Activated T-helper 2 cell treated with anti-CD3 and anti-CD28 coated beads, Interferon-gamma antibody, Interleukin-2, Interleukin-4, amounts not matched to agents 10 μg/mL and 5 μg/mL and 100 μg/mL, durations not matched to agents 14 hours and 24 hours and 36 hours (primary cell): ENCODE results near the gene TOP2A. TPM values are rescaled to one million over a fixed set of nuclear protein-coding genes. Genes with fewer than 3 reads are reported as not detected.
A peak's percentile ranks its signal among the peaks of the same experiment; 100 is the strongest.

Source experiments
- DNase-seq: peaks from one replicate; pipeline ENCODE4 v3.0.0; 2021; ENCODE audit warnings: low spot score
- H3K27ac Mint-ChIP-seq: one replicate; pipeline ENCODE4 v1.8.0; 2021; ENCODE audit warnings: mixed read lengths
- H3K27me3 Mint-ChIP-seq: one replicate; pipeline ENCODE4 v1.8.0; 2021; ENCODE audit warnings: low read depth, mixed read lengths
- H3K36me3 Mint-ChIP-seq: one replicate; pipeline ENCODE4 v1.8.0; 2021; ENCODE audit warnings: low read depth, mixed read lengths
- H3K4me1 Mint-ChIP-seq: one replicate; pipeline ENCODE4 v1.8.0; 2021; ENCODE audit warnings: low read depth, mixed read lengths
- H3K4me3 Mint-ChIP-seq: one replicate; pipeline ENCODE4 v1.8.0; 2021; ENCODE audit warnings: low read depth, mild to moderate bottlenecking, moderate library complexity, mixed read lengths
- H3K9me3 Mint-ChIP-seq: one replicate; pipeline ENCODE4 v1.8.0; 2021; ENCODE audit warnings: mixed read lengths
- intact Hi-C: fragments of 100-400 bp; cut with micrococcal nuclease; formaldehyde crosslinking; loops from one replicate; pipeline ENCODE4 v1.15.1; 2023
- total RNA-seq: library from RNA; stranded (reverse); gene quantifications from 2 replicates; pipeline ENCODE4 v1.2.3, GENCODE V29; 2022

Gene TOP2A
- total RNA-seq, 1 donor from 2014 or later: 193 TPM

DNA sequence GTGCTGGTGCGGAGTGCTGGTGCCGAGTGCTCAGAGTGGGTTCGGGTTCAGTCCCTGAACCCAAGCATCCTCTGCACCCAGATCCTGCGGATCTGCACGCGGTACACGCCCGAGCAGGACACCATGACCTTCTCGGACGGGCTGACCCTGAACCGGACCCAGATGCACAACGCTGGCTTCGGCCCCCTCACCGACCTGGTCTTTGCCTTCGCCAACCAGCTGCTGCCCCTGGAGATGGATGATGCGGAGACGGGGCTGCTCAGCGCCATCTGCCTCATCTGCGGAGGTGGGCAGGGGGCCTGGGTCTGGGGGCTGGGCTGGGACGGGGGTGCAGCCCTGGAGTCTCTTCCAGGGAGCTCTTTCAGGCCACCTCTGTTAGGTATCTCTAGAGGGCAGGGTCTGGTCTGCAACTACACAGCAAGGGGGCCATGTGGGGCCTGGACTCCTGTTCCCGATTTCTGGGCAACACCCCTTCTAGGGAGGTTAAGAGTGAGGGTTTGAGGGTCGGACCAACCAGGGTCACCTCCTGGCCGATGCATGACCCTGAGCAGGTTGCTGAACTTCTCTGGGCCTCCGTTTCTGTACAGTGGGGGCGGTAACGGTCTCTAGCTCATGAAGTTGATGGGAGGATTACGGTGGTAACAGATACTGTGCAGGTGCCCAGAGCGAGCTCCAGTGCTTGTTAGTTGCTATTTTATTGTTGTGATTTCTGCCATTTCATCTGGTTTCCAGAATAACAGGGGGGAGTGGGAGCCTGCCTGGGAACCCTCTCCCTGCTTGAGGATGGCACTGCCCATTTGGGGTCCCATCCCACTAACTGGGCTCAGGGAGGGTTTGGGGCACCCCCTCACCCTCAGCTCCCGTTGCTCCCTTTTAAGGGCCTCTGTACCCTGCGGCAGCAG lies 63.2 kb downstream of the TOP2A start:
- no peak overlapping the region for H3K27ac Mint-ChIP-seq
- peaks cover 35% of the 10 kb centered on the region for H3K36me3 Mint-ChIP-seq
- no peak for DNase-seq
- H3K9me3 Mint-ChIP-seq: no peaks in the 10 kb centered on the region
- no peak overlapping the region for H3K4me3 Mint-ChIP-seq
- H3K27me3 Mint-ChIP-seq: no peaks in the 10 kb centered on the region
- H3K4me1 Mint-ChIP-seq: peaks cover 20% of the 10 kb centered on the region
- intact Hi-C loops: loop anchor here (2.0 to 10.0 kb wide), 4 partner anchors 52 to 440 kb away; partner anchors contain the start of genes KRT28 and TOP2A

DNA sequence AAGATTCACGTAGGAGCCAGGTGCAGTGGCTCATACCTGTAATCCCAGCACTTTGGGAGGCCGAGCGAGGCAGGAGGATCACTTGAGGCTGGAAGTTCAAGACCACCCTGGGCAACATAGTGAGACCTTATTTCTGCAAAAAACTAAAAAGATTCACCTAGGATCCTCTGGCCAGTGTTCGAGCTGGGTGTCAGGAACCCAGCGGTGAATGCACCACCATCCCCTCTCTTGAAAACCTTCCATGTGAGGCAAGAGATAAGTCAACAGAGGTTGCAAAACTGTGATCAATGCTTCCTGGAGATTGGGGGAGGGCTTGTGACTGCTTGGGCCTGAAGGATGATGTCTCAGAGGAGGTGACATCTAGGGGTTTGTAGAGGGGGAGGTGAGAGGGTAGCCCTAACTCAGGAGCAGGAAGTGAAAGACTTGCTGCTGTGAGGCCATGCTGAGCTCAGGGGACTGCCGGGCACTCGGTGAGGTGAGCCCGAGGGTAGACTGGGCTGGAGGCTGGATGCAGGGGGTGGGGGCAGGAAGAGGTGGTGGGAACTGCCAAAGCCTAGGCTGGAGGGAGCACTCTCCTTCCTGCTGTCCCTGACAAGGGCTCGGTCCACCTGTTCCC lies 64.8 kb downstream of the TOP2A start:
- H3K9me3 Mint-ChIP-seq: no peaks in the 10 kb centered on the region
- intact Hi-C loops: loop anchor here (10.0 kb wide), 1 partner anchor 442 kb away; the partner anchor contains the start of gene KRT28
- no peak overlapping the region for H3K4me3 Mint-ChIP-seq
- H3K27me3 Mint-ChIP-seq: no peaks in the 10 kb centered on the region
- H3K4me1 Mint-ChIP-seq: peaks cover 18% of the 10 kb centered on the region
- peaks cover 42% of the 10 kb centered on the region for H3K36me3 Mint-ChIP-seq
- H3K27ac Mint-ChIP-seq: peak overlapping the region; percentile 12
- no peak for DNase-seq

- no peaks in the 10 kb centered on the region for H3K9me3 Mint-ChIP-seq
- intact Hi-C loops: loop anchor here (10.0 kb wide), 1 partner anchor 442 kb away; the partner anchor contains the start of gene KRT28
Observed at GRCh38 chr17:40352237-40352778, 65.4 kb downstream of the TOP2A start.

GRCh38 chr17:40351359-40352236 lies 66.1 kb downstream of the TOP2A start:
- H3K9me3 Mint-ChIP-seq: no peaks in the 10 kb centered on the region
- no peak overlapping the region for H3K4me3 Mint-ChIP-seq
- DNase-seq: no peak
- H3K27me3 Mint-ChIP-seq: no peaks in the 10 kb centered on the region
- H3K4me1 Mint-ChIP-seq: peaks cover 23% of the 10 kb centered on the region
- no peak overlapping the region for H3K27ac Mint-ChIP-seq
- peaks cover 42% of the 10 kb centered on the region for H3K36me3 Mint-ChIP-seq
- intact Hi-C loops: loop anchor here (10.0 kb wide), 1 partner anchor 443 kb away; the partner anchor contains the start of gene KRT28

More at GRCh38 chr17:40352237-40352778, 65.4 kb downstream of the TOP2A start:
- Mint-ChIP-seq H3K27ac (peak overlapping the region; percentile 1), H3K4me1 (peaks cover 20% of the 10 kb centered on the region), H3K4me3 (no peak overlapping the region), H3K27me3 (no peaks in the 10 kb centered on the region), H3K36me3 (peaks cover 42% of the 10 kb centered on the region)
- no peak for DNase-seq

DNA sequence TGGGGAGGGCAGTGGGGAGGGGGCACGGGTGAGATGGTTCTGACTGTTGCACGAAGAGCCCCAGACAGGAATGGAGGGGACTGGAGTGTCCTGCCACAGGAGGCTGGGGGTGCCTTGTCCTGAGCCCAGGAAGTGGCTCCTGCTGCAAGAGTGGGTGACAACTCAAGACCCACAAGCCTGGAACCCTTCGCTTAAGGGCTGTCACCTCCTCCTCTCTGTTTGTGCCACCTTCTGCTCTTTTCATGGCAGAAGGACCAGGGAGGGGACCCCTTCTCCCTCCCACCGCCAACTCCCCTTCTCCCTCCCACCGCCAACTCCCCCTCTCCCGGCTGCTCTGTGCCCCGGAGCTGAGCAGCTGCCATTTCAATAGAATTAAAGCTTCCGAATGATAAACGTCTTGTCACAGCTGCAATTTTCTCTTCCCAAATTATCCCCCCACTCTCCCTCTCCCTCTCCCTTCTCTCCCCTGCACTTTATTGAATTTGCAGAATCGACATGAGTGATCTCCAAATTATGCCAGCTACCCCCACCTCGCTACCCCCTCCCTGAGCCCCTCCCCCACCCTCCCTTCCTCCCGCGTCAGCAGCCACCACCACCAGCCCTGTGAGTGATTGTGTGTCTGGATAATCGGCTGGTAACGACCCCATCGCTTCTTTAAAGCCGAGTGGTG lies 66.9 kb downstream of the TOP2A start:
- Mint-ChIP-seq H3K36me3 (peaks cover 38% of the 10 kb centered on the region), H3K27ac (no peak overlapping the region), H3K9me3 (no peaks in the 10 kb centered on the region), H3K4me1 (peaks cover 27% of the 10 kb centered on the region), H3K27me3 (no peaks in the 10 kb centered on the region), H3K4me3 (no peak overlapping the region)
- intact Hi-C loops: loop anchor here (10.0 kb wide), 1 partner anchor 444 kb away; the partner anchor contains the start of gene KRT28
- DNase-seq: no peak

GRCh38 chr17:40349895-40350688 lies 67.6 kb downstream of the TOP2A start:
- peaks cover 33% of the 10 kb centered on the region for H3K36me3 Mint-ChIP-seq
- intact Hi-C loops: loop anchor here (10.0 kb wide), 1 partner anchor 445 kb away; the partner anchor contains the start of gene KRT28
- H3K27me3 Mint-ChIP-seq: no peaks in the 10 kb centered on the region
- H3K9me3 Mint-ChIP-seq: no peaks in the 10 kb centered on the region
- peaks cover 27% of the 10 kb centered on the region for H3K4me1 Mint-ChIP-seq
- H3K4me3 Mint-ChIP-seq: no peak overlapping the region
- no peak for DNase-seq
- H3K27ac Mint-ChIP-seq: peak overlapping the region; percentile 22

GRCh38 chr17:40349477-40349894 lies 68.2 kb downstream of the TOP2A start:
- Mint-ChIP-seq H3K27me3 (no peaks in the 10 kb centered on the region), H3K4me1 (peaks cover 31% of the 10 kb centered on the region), H3K36me3 (peaks cover 35% of the 10 kb centered on the region), H3K27ac (no peak overlapping the region), H3K4me3 (no peak overlapping the region), H3K9me3 (no peaks in the 10 kb centered on the region)
- no peak for DNase-seq
- intact Hi-C loops: no loop called here

- intact Hi-C loops: no loop called here
- Mint-ChIP-seq H3K27ac (no peak overlapping the region), H3K27me3 (no peaks in the 10 kb centered on the region), H3K36me3 (peaks cover 37% of the 10 kb centered on the region), H3K4me1 (peaks cover 36% of the 10 kb centered on the region), H3K9me3 (no peaks in the 10 kb centered on the region), H3K4me3 (no peak overlapping the region)
- DNase-seq: no peak
Observed at GRCh38 chr17:40348562-40349476, 68.9 kb downstream of the TOP2A start.

GRCh38 chr17:40348136-40348504 lies 69.6 kb downstream of the TOP2A start:
- no peaks in the 10 kb centered on the region for H3K27me3 Mint-ChIP-seq
- peaks cover 43% of the 10 kb centered on the region for H3K36me3 Mint-ChIP-seq
- no peak for DNase-seq
- H3K4me3 Mint-ChIP-seq: no peak overlapping the region
- intact Hi-C loops: no loop called here
- peaks cover 37% of the 10 kb centered on the region for H3K4me1 Mint-ChIP-seq
- H3K9me3 Mint-ChIP-seq: no peaks in the 10 kb centered on the region
- H3K27ac Mint-ChIP-seq: no peak overlapping the region

DNA sequence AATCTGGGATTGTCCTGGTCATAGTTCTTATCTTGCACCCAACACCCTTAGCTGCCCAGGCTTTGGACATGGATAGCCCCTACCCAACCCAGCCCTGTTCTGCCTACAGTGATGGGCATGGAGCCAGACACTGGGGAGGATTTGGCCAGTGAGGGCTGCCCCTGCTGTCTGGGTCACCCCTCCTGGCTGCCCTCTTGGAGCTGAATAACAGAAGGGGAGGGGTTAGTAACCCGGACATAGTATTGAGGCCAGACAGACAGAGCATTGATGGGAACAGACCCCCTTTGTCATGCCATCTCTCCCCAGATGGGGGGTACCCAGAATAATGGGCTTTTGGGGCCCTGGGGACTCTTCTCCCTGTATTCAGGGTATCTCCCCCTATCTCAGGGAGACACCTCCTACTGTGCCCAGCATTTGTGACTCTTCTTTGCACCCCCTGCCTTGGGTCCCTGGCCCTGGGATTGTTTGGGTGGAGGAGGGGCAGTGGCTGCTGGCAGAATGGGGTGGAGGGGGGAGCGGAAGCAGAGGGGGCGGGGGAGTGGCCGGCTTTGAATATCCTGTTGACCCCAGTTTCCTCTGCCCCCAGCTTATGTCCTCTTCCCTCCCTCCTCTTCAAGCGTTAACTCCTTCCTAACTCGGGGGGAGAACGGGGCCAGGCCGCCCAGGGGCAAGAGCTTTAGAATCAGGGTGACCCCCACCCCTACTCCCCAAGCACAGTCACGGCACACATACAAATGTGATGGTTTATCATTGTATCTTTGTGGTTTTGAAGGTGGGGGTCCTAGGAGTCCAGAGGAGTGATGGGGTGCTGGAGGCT lies 70.2 kb downstream of the TOP2A start:
- Mint-ChIP-seq H3K27me3 (no peaks in the 10 kb centered on the region), H3K4me3 (no peak overlapping the region), H3K27ac (peak overlapping the region; percentile 28), H3K4me1 (peaks cover 37% of the 10 kb centered on the region), H3K9me3 (no peaks in the 10 kb centered on the region), H3K36me3 (peaks cover 42% of the 10 kb centered on the region)
- no peak for DNase-seq
- intact Hi-C loops: no loop called here
